ENCODE results near the gene C11orf68.

- TF ChIP-seq POLR2A (IDR thresholded peaks at IDR 0.05; ENCODE audit: low read length) (peak; percentile 98), GATA1 (IDR thresholded peaks at IDR 0.05; ENCODE audit: low read depth, low read length) (no peak)
Measured at GRCh38 chr11:65961267-65962140, 42.6 kb upstream of the C11orf68 start, which contains the start of gene SART1.

Data from erythroblast (primary cell).